Measurements from ENCODE around the gene ZSCAN21.

The ZSCAN21 gene

GRCh38 chr7:100105534-100105933, 56.0 kb downstream of the ZSCAN21 start:
- Mint-ChIP-seq H3K27me3 (peaks cover 6% of the 10 kb centered on the region), H3K4me1 (peaks cover 14% of the 10 kb centered on the region), H3K4me3 (no peak overlapping the region), H3K36me3 (peaks cover 45% of the 10 kb centered on the region), H3K9me3 (no peaks in the 10 kb centered on the region), H3K27ac (peak overlapping the region; percentile 33)
- CTCF ChIA-PET = no interaction called here
- DNase-seq = no peak

GRCh38 chr7:100106633-100107032, 57.1 kb downstream of the ZSCAN21 start:
- H3K27ac Mint-ChIP-seq = no peak overlapping the region
- no peak overlapping the region for H3K4me3 Mint-ChIP-seq
- peaks cover 14% of the 10 kb centered on the region for H3K4me1 Mint-ChIP-seq
- H3K36me3 Mint-ChIP-seq = peaks cover 51% of the 10 kb centered on the region
- no peak for DNase-seq
- H3K27me3 Mint-ChIP-seq = no peaks in the 10 kb centered on the region
- CTCF ChIA-PET = no interaction called here
- H3K9me3 Mint-ChIP-seq = no peaks in the 10 kb centered on the region

- peaks cover 14% of the 10 kb centered on the region for H3K4me1 Mint-ChIP-seq
- H3K27ac Mint-ChIP-seq = no peak overlapping the region
- no peak for DNase-seq
- no peaks in the 10 kb centered on the region for H3K27me3 Mint-ChIP-seq
- CTCF ChIA-PET = no interaction called here
- H3K4me3 Mint-ChIP-seq = no peak overlapping the region
- H3K36me3 Mint-ChIP-seq = peaks cover 54% of the 10 kb centered on the region
- no peaks in the 10 kb centered on the region for H3K9me3 Mint-ChIP-seq
Observed at GRCh38 chr7:100107125-100107737, 57.7 kb downstream of the ZSCAN21 start.

- no peak for DNase-seq
- CTCF ChIA-PET = no interaction called here
- Mint-ChIP-seq H3K36me3 (peaks cover 56% of the 10 kb centered on the region), H3K9me3 (no peaks in the 10 kb centered on the region), H3K27me3 (no peaks in the 10 kb centered on the region), H3K4me3 (no peak overlapping the region), H3K27ac (peak overlapping the region; percentile 52), H3K4me1 (peaks cover 8% of the 10 kb centered on the region)
Observed at GRCh38 chr7:100107890-100108289, 58.3 kb downstream of the ZSCAN21 start.

- Mint-ChIP-seq H3K9me3 (no peaks in the 10 kb centered on the region), H3K4me1 (no peaks in the 10 kb centered on the region), H3K36me3 (peaks cover 57% of the 10 kb centered on the region), H3K27me3 (no peaks in the 10 kb centered on the region), H3K4me3 (no peak overlapping the region), H3K27ac (no peak overlapping the region)
- no peak for DNase-seq
- CTCF ChIA-PET = interaction anchor here (0.6 kb wide), 1 partner anchor 705 kb away, joined by 3 read pairs; no protein-coding TSS in a partner anchor
Observed at GRCh38 chr7:100109521-100110163, 60.1 kb downstream of the ZSCAN21 start.

- H3K9me3 Mint-ChIP-seq = no peaks in the 10 kb centered on the region
- H3K27me3 Mint-ChIP-seq = no peaks in the 10 kb centered on the region
- no peaks in the 10 kb centered on the region for H3K4me1 Mint-ChIP-seq
- CTCF ChIA-PET = interaction anchor here (0.6 to 1.3 kb wide), 2 partner anchors 24 to 132 kb away, joined by 3 to 6 read pairs; no protein-coding TSS in a partner anchor
- no peak for DNase-seq
- H3K27ac Mint-ChIP-seq = no peak overlapping the region
- no peak overlapping the region for H3K4me3 Mint-ChIP-seq
- peaks cover 54% of the 10 kb centered on the region for H3K36me3 Mint-ChIP-seq
Observed at GRCh38 chr7:100111156-100111555, 61.6 kb downstream of the ZSCAN21 start.

- no peaks in the 10 kb centered on the region for H3K9me3 Mint-ChIP-seq
- no peaks in the 10 kb centered on the region for H3K27me3 Mint-ChIP-seq
- no peak for DNase-seq
- no peaks in the 10 kb centered on the region for H3K4me1 Mint-ChIP-seq
- peaks cover 50% of the 10 kb centered on the region for H3K36me3 Mint-ChIP-seq
- peak overlapping the region; percentile 28 for H3K27ac Mint-ChIP-seq
- H3K4me3 Mint-ChIP-seq = no peak overlapping the region
- CTCF ChIA-PET = interaction anchor here (0.6 to 1.3 kb wide), 2 partner anchors 23 to 132 kb away, joined by 3 to 6 read pairs; no protein-coding TSS in a partner anchor
Observed at GRCh38 chr7:100111914-100112313, 62.3 kb downstream of the ZSCAN21 start.
